Measurements from ENCODE around the gene UST.

The UST gene

GRCh38 chr6:148803979-148804378 lies 57.1 kb downstream of the UST start:
- no peak for DNase-seq (ENCODE audit: low read depth, low spot score)

- DNase-seq (ENCODE audit: low read depth, low spot score) = no peak
Observed at GRCh38 chr6:148805777-148806176, 58.9 kb downstream of the UST start.

GRCh38 chr6:148807784-148808183 lies 61.0 kb downstream of the UST start:
- DNase-seq (ENCODE audit: low read depth, low spot score) = no peak

- DNase-seq (ENCODE audit: low read depth, low spot score) = no peak
Observed at GRCh38 chr6:148808786-148809304, 62.0 kb downstream of the UST start.

GRCh38 chr6:148811459-148811858 lies 64.6 kb downstream of the UST start:
- no peak for DNase-seq (ENCODE audit: low read depth, low spot score)

- DNase-seq (ENCODE audit: low read depth, low spot score) = no peak
Observed at GRCh38 chr6:148814082-148814790, 67.4 kb downstream of the UST start.

GRCh38 chr6:148814869-148815268 lies 68.0 kb downstream of the UST start:
- no peak for DNase-seq (ENCODE audit: low read depth, low spot score)

- DNase-seq (ENCODE audit: low read depth, low spot score) = no peak
Observed at GRCh38 chr6:148816117-148816516, 69.3 kb downstream of the UST start.

GRCh38 chr6:148817689-148818088 lies 70.9 kb downstream of the UST start:
- no peak for DNase-seq (ENCODE audit: low read depth, low spot score)

- peak; percentile 44 for DNase-seq (ENCODE audit: low read depth, low spot score)
Observed at GRCh38 chr6:148818939-148819575, 72.2 kb downstream of the UST start.

- DNase-seq (ENCODE audit: low read depth, low spot score) = no peak
Observed at GRCh38 chr6:148819852-148820251, 73.0 kb downstream of the UST start.

GRCh38 chr6:148822819-148823218 lies 76.0 kb downstream of the UST start:
- DNase-seq (ENCODE audit: low read depth, low spot score) = no peak

- DNase-seq (ENCODE audit: low read depth, low spot score) = no peak
Observed at GRCh38 chr6:148824291-148824690, 77.5 kb downstream of the UST start.

- no peak for DNase-seq (ENCODE audit: low read depth, low spot score)
Observed at GRCh38 chr6:148824960-148825359, 78.1 kb downstream of the UST start.

- DNase-seq (ENCODE audit: low read depth, low spot score) = no peak
Observed at GRCh38 chr6:148825492-148825891, 78.7 kb downstream of the UST start.

GRCh38 chr6:148827416-148828045 lies 80.7 kb downstream of the UST start:
- DNase-seq (ENCODE audit: low read depth, low spot score) = no peak

GRCh38 chr6:148828047-148828446 lies 81.2 kb downstream of the UST start:
- DNase-seq (ENCODE audit: low read depth, low spot score) = no peak

GRCh38 chr6:148829415-148830101 lies 82.7 kb downstream of the UST start:
- no peak for DNase-seq (ENCODE audit: low read depth, low spot score)

- no peak for DNase-seq (ENCODE audit: low read depth, low spot score)
Observed at GRCh38 chr6:148830614-148831013, 83.8 kb downstream of the UST start.

- no peak for DNase-seq (ENCODE audit: low read depth, low spot score)
Observed at GRCh38 chr6:148831064-148831463, 84.2 kb downstream of the UST start.

GRCh38 chr6:148831531-148831930 lies 84.7 kb downstream of the UST start:
- no peak for DNase-seq (ENCODE audit: low read depth, low spot score)

- peak; percentile 66 for DNase-seq (ENCODE audit: low read depth, low spot score)
Observed at GRCh38 chr6:148835920-148836441, 89.2 kb downstream of the UST start.

Measured in astrocyte of the hippocampus (primary cell).